Measurements from ENCODE around the gene THBS2.

- no peak for TF ChIP-seq POLR2A (IDR thresholded peaks at IDR 0.05; ENCODE audit: low read depth, low read length)
- TF ChIP-seq POLR2AphosphoS5 (IDR thresholded peaks at IDR 0.05; ENCODE audit: low read depth, low read length), result no peak
- TF ChIP-seq TAF1 (IDR thresholded peaks at IDR 0.05; ENCODE audit: low read depth, low read length), result no peak
- no peak for TF ChIP-seq POU2F2 (IDR thresholded peaks at IDR 0.05; ENCODE audit: low read depth, low read length)
Measured at GRCh38 chr6:169266261-169266660, 12.6 kb upstream of the THBS2 start.
